HG03103 (cell line): Measurements from ENCODE around the gene UCKL1.
"Not testable (repeated sequence)": the region's sequence is repeated elsewhere in the genome, so short reads cannot be mapped to it uniquely, and the experiment has no call there.

Experiments
- ATAC-seq: cut with Tn5 transposase; IDR thresholded peaks from one replicate; pipeline ENCODE4 v1.9.1; 2021; ENCODE audit warnings: low read depth; ENCODE audit not compliant: unreplicated experiment

The UCKL1 gene

DNA sequence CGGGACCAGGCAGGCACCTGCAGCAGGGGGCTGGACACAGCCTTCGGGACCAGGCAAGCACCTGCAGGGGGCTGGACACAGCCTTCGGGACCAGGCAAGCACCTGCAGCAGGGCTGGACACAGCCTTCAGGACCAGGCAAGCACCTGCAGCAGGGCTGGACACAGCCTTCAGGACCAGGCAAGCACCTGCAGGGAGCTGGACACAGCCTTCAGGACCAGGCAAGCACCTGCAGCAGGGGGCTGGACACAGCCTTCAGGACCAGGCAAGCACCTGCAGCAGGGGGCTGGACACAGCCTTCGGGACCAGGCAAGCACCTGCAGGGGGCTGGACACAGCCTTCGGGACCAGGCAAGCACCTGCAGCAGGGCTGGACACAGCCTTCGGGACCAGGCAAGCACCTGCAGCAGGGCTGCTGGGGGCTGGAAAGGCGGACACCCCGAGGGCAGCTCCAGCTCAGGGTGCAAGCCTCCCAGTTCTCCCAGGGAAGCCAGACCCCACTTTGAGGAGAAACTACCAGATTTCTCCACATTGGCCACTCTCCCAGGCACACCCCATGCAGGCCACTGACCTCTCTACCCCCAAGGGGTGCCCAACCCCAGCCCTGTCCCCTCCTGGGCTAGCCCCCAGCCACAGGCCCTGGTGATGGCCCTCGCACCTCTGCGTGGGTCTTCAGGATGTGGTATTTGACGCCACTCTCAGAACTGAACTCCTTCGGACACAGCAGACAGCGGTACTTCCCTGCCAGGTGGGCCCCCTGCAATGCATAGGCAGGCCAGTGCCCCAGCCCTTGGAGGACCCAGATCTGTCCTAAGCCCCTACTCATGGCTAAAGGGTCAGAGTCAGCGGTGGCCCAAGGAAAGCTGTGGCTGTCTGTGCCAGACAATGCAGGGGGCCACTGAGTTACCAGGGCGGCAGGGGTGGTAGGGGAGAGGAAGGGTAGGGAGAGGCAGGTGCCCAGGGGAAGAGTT lies 4.7 kb upstream of the UCKL1 start:
- ATAC-seq = not testable (repeated sequence)

DNA sequence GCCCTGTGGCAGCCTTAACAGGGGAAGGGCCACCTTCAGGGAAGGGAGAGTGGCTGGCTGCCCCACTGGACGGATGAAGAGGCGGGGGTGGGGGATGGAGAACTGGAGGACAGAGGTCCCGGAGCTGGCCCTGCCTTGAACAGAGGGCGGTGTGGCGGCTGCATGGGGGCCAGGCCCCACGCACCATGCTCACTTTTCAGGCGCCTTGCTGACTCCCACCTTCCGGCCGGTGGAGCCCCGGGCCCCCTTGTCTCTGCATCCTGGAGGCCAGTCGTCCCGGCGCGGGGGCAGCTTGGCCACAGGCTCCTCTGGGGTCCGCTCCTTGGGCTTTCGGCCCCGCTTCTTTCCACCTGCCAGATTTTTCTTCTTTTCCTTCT lies 3.5 kb upstream of the UCKL1 start:
- ATAC-seq = no peak

DNA sequence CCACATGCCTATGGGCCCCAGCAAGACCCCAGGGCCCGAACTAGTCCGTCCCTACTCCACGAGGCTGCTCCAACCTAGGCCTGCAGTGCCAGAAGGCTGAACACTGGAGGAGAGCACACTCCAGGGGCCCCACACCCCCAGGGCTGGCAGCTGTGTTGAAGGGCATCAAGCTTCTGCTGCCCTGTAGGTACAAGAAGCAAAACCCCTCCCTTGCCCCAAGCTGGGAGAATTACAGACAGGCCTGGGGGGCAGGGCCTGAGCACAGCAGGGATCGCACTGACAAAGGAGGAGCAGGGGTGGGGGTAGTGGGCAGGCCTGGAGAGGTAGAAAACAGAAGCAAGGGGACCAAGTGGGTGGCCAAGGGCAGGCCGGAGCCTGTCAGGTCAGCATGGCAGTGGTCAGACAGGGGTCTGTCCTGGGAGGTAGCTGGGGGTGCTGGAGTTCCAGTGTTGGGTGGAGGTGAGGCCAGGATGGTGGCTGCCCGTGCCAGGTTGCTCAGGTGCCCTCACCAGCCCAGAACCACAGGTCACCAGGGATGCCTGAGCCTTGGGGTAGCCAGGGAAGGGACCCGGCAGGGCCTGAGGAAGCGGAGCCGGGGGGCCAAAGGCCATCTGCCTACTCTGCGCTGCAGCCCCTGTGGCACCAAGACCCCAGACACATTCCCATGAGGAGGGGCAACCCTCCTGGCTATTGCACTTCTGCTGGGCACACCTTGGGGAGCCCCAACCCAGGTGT lies 2.9 kb upstream of the UCKL1 start:
- ATAC-seq = no peak

GRCh38 chr20:63958471-63958870 lies 2.3 kb upstream of the UCKL1 start:
- no peak for ATAC-seq

DNA sequence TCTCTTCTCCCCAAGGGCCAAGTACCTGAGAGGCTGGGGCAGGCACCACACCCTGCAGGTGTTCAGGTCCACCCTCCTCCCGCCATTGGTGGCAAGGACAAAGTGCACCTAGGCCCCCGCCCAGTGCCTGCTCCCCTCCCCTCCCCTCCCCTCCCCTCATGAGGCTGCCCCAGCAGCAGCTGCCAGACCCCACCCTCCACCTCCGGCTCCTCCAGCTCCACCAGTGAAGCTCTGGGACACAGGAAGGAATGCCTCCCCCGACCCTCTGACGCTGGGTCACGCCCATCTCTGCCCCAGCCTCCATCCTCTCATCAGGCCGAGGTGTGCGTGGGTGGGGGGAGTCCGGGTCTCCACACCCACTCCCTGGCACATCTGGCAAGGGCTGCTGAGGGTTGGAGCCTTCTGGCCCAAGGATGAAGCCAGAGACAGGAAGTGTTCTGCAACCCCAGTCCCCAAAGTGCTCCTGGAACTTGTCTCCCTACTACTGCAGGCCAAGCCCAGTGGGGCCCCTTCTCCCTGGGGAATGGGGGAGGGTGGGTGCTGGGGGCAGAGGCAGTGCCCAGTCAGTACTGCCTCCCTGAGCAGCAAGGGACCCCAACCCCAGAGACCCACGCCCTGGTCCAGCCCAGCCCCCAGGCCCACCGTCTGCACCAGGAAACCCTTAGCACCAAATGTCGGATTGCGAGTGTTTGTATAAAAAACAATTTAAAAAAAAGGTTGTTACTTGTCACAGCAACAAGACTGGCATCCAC lies 1.6 kb upstream of the UCKL1 start:
- ATAC-seq = no peak

- no peak for ATAC-seq
Measured at GRCh38 chr20:63957004-63957689, 931 bp upstream of the UCKL1 start.

- no peak for ATAC-seq
Measured at GRCh38 chr20:63956664-63957003, 418 bp upstream of the UCKL1 start.

GRCh38 chr20:63955281-63955826 lies 862 bp downstream of the UCKL1 start:
- peak; percentile 17 for ATAC-seq

DNA sequence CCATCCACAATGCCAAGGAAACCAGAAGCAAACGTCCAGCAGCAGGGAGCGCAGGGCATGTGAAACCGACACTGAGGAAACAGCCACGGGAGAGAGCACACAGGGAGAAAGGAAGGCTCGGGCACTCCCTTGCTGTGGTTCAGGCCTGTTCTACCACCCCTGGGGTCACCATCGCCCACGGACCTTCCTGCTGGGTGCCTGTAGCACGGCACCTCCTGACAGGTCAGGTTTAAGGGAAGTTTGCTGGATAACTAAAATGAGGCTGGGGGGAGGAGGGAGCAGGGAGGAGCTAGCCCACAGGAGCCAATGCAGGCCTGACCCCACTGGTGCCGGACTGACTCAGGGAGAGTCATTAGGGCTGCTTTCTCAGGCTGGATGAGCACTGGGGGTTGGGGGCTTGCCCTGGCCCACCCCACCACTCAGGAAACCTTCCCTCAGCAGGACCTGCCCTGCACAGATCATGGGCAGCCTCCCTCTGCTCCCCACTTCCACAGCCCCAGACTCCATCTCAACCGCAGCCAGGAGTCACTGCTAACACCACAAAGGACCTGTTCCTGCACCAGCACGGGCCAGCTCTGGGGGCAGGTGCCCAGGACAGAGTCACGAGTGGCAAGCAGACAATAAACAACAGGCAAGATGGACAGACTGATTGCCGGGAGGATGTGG lies 2.3 kb downstream of the UCKL1 start:
- no peak for ATAC-seq

DNA sequence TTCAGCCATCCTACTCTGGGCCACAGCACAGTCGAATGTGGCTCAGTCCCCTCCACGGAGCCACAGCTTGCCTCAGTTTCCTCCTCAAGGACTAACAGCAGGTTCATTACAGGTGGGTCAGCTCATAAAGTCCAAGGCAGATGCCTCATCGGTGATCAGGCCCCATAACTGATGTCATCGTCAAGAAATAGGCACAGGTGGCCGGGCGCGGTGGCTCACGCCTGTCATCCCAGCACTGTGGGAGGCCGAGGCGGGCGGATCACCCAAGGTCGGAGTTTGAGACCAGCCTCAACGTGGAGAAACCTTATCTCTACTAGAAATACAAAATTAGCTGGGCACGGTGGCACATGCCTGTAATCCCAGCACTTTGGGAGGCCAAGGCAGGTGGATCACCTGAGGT lies 3.4 kb downstream of the UCKL1 start:
- ATAC-seq = no peak

- ATAC-seq = no peak
Measured at GRCh38 chr20:63952210-63952535, 4.0 kb downstream of the UCKL1 start.

DNA sequence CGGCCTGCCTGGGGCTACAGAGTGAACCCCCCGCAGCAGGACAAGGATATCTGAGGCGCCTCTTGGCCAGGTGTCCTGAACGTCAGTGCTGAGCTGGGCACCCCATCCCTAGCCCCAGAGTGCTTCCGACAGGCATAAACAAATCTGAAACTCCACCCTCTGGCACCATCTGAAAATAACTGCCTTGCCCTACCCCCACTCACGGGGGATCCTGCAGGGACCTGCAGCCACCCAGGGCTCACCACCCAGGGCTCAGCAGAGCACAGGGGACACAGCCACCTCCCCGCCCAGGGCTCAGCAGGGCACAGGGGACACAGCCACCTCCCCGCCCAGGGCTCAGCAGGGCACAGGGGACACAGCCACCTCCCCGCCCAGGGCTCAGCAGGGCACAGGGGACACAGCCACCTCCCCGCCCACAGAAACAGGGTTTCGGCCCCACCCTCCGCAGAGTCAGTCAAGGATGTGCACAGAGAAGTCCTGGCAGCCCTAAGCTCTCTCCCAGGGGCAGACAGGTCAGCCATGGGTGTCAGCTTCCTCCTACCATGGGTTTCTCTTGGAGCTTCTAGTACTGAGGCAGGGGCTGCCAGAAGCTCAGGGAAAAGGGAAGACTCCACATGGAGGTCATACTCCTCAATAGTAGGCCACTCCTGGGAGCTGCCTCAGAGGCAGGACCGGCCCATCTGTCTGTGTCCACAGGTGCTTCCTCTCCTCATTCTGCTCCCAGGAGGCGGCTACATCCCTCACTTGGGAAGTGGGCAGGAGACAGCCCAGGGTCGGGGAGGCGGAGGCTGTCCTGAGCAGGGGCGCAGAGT lies 4.6 kb downstream of the UCKL1 start:
- ATAC-seq = no peak

GRCh38 chr20:63950701-63951397 lies 5.4 kb downstream of the UCKL1 start:
- ATAC-seq = no peak

DNA sequence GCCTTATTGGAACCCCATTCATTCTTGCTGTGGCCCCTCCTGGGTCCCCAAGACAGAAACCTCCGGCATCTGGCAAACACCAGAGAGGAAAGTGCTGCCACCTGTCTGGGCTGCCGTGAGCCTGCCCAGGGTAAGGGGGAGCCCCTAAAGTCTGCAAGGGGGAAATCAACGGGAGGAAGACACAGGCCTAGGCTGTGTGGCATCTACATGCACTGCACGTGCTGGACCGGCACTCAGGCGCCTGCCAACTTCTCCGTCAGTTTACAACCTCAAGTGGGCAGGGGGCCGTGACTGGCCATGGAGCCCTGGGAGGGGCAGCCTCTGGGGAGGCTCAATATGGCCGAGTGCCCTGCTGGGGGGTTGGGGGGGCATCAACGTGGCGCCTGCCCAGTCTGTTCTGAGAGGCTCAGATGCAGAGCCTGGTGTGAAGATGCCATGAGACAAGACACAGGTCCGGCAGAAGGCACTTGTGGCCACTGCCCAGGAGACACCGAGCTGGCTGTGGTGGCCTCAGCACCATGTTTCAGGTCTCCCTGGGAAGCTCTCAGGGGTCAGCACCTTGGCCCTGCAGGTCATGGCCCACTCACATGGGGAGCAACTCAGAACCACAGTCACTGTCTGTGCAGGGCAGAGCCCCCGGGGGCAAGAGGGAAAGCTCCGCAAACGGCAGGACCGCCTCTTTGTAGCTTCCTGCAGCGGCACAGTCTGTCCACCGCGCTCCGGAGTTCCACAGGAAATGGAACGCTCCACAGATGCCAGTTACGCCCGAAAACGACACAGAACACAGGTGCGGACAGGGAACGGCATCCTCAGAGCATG lies 8.4 kb downstream of the UCKL1 start:
- ATAC-seq = no peak

DNA sequence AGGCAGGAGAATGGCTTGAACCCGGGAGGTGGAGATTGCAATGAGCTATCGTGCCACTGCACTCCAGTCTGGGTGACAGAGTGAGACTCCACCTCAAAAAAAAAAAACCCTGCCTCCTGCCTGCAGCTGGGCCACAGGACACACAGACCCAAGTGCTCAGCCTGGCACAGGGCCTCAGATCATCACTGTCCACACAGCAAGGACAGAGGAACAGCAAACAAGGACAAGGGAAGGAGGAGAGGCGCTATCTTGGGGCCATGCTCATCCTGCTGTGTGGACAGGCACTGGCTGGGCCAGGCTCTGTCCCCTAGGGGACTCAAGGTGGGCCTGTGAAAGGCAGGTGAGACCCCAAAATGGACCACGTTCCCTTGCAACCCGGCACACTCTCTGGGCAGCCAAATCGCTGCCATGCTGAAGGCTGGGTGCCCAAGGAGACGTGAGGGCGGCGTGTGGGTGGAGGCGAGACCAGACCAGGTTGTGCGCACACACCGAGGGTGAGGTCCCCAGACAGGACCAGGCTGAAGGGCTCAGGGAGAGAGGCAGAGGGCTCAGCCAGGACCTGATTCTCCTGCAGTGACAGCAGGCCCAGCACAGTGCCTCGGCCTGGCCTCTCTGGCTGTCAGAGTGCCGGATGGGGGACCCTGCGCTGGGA lies 9.1 kb downstream of the UCKL1 start:
- no peak for ATAC-seq

DNA sequence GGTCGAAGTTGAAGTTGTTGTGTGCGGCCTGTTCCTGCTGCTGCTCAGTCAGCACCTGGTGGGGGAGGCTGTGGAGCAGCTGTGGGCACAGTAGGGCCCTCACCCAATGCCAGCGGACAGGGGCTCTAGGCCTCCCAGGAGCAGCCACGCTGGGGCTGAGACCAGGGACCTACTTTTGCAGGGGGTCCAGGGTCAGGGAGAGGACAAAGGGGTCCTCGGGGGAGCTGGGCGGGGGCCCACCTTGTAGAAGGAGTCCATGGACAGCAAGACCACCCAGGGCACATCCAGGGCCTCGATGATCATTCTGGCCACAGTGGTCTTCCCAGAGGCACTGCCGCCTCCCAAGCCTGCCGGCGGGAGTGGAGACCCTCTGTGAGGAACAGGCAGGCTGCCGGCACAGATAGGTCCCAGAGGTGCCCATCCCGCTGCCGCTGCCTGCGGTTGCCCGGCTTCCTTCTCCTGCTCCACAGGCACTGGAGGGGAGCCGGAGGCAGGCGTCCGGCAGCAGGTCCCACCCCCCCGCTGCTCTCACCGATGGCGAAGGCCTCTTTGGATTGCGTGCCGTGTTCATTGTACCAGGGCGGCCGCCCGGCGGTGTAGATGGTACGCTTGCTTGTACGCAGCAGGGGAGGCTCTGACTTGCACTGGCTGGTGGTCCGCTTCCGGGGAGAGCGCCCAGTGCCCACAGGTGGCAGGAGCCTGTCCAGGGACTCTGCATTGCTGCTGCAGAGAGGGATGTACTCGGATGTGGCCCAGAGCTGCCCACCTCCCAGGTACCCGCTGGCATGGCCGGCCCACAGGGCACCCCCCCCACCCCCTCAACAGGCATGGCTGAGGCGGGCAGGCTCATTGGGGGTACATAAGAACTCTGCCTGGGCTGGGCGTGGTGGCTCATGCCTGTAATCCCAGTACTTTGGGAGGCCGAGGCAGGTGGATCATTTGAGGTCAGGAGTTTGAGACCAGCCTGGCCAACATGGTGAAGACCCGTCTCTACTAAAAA lies 10.0 kb downstream of the UCKL1 start:
- ATAC-seq = no peak
